Keratinocyte (primary cell): Measurements from ENCODE around the gene SND1. TPM values are rescaled to one million over a fixed set of nuclear protein-coding genes. Genes with fewer than 3 reads are reported as not detected.
"Not testable (repeated sequence)": the region's sequence is repeated elsewhere in the genome, so short reads cannot be mapped to it uniquely, and the experiment has no call there.

Source experiments
- DNase-seq: peaks from one replicate; pipeline ENCODE4 v3.0.0-alpha.2; 2011; ENCODE audit warnings: low read depth, missing footprints, low spot score
- FAIRE-seq: peaks from 2 replicates; lab custom pipeline; 2011; peaks lifted over from hg19 to GRCh38; lab: Jason Lieb, UNC
- H2AFZ ChIP-seq: 2 replicates; pipeline ENCODE4 v1.6.0; 2012; ENCODE audit warnings: low read length, control low read depth, inconsistent platforms; ENCODE audit not compliant: control insufficient read depth
- H3K27ac ChIP-seq: 2 replicates; pipeline ENCODE4 v1.5.1; 2011; ENCODE audit warnings: low read length; ENCODE audit not compliant: control insufficient read depth, insufficient read depth
- H3K27me3 ChIP-seq: 3 replicates; pipeline ENCODE4 v1.6.0; 2011; ENCODE audit warnings: low read length; ENCODE audit not compliant: control insufficient read depth, insufficient read depth; ENCODE audit errors: extremely low read depth
- H3K36me3 ChIP-seq, 2 experiments: 2 replicates in 1 of 2; 3 replicates in 1 of 2; pipeline ENCODE4 v1.5.1; 2011; ENCODE audit warnings: low read length in 2 of 2, mild to moderate bottlenecking in 1 of 2; ENCODE audit not compliant: control insufficient read depth in 2 of 2, insufficient read depth in 2 of 2; ENCODE audit errors: extremely low read depth in 1 of 2
- H3K4me1 ChIP-seq: 3 replicates; pipeline ENCODE4 v1.5.1; 2011; ENCODE audit warnings: low read length; ENCODE audit not compliant: control insufficient read depth, insufficient read depth; ENCODE audit errors: extremely low read depth
- H3K4me2 ChIP-seq: 3 replicates; pipeline ENCODE4 v1.6.0; 2011; ENCODE audit warnings: low read depth, low read length; ENCODE audit not compliant: control insufficient read depth, insufficient read depth; ENCODE audit errors: extremely low read depth
- H3K4me3 ChIP-seq, 3 experiments: fragments of 200-600 bp in 1 of 3; sonication (generic) in 1 of 3; 2 replicates in 2 of 3; 3 replicates in 1 of 3; pipeline ENCODE4 v1.5.1; 2011 to 2016; ENCODE audit warnings: low read length in 3 of 3, mild to moderate bottlenecking in 3 of 3, control low read depth in 2 of 3, inconsistent platforms in 1 of 3, low read depth in 1 of 3, mixed read lengths in 1 of 3, mixed run types in 1 of 3, moderate library complexity in 1 of 3; ENCODE audit not compliant: control insufficient read depth in 2 of 3, insufficient read depth in 2 of 3; ENCODE audit errors: extremely low read depth in 1 of 3
- H3K79me2 ChIP-seq: 2 replicates; pipeline ENCODE4 v1.6.0; 2012; ENCODE audit warnings: low read length; ENCODE audit not compliant: control insufficient read depth, insufficient read depth
- H3K9ac ChIP-seq: 3 replicates; pipeline ENCODE4 v1.6.0; 2011; ENCODE audit warnings: low read length; ENCODE audit not compliant: control insufficient read depth, insufficient read depth; ENCODE audit errors: extremely low read depth
- H3K9me1 ChIP-seq: 3 replicates; pipeline ENCODE4 v1.6.0; 2011; ENCODE audit warnings: low read length; ENCODE audit not compliant: control insufficient read depth, insufficient read depth; ENCODE audit errors: extremely low read depth
- H3K9me3 ChIP-seq: 2 replicates; pipeline ENCODE4 v1.5.1; 2012; ENCODE audit warnings: low read depth, low read length; ENCODE audit not compliant: control insufficient read depth
- H4K20me1 ChIP-seq: 3 replicates; pipeline ENCODE4 v1.6.0; 2011; ENCODE audit warnings: low read length; ENCODE audit not compliant: control insufficient read depth, insufficient read depth; ENCODE audit errors: extremely low read depth
- CTCF ChIP-seq, 3 experiments: IDR thresholded peaks in 1 of 3; conservative IDR thresholded peaks in 1 of 3; optimal IDR thresholded peaks in 1 of 3; 2 replicates in 2 of 3; 3 replicates in 1 of 3; pipeline versions ENCODE3 to v1.5.1; 2011; ENCODE audit warnings: low read length in 3 of 3, mild to moderate bottlenecking in 3 of 3, moderate library complexity in 2 of 3, control low read depth in 1 of 3, inconsistent platforms in 1 of 3; ENCODE audit not compliant: insufficient read depth in 2 of 3; ENCODE audit errors: extremely low read depth in 1 of 3
- EZH2 ChIP-seq: IDR thresholded peaks from one replicate; pipeline ENCODE4 v1.6.1; 2012; ENCODE audit warnings: inconsistent platforms, mild to moderate bottlenecking, low read length, moderate library complexity
- dilution Hi-C: fragments of 300-500 bp; cut with MboI; formaldehyde crosslinking; loops from one replicate; pipeline ENCODE4 v1.7.0; 2020; ENCODE audit warnings: low sequenced_read_pairs; ENCODE audit not compliant: extremely low pct_ligation_motif_present
- polyA plus RNA-seq, 5 experiments: library from polyadenylated mRNA; depleted of rRNA in 3 of 5; stranded (reverse) in 3 of 5; stranded (forward) in 1 of 5; unstranded in 1 of 5; fragments of >200 nt; gene quantifications; 1 replicate in 1 of 5; 2 replicates in 3 of 5; 3 replicates in 1 of 5; pipeline versions ENCODE4 v1.2.1 to v1.2.3, GENCODE V29; 2011 to 2012; ENCODE audit warnings: missing spikeins in 2 of 5, low read depth in 1 of 5, low replicate concordance in 1 of 5

The SND1 gene
- polyA plus RNA-seq, 1 donor (not counting 4 experiments of a cell fraction or from before 2014, with no cell fraction given) = 140 TPM

GRCh38 chr7:127833641-127834040 lies 181.6 kb downstream of the SND1 start:
- peaks cover 61% of the 10 kb centered on the region for H3K79me2 ChIP-seq

GRCh38 chr7:127835679-127836078 lies 183.7 kb downstream of the SND1 start:
- no peak for DNase-seq
- H3K4me2 ChIP-seq = no peak overlapping the region
- no peaks in the 10 kb centered on the region for H3K4me1 ChIP-seq
- dilution Hi-C loops = no loop called here
- H3K27me3 ChIP-seq = no peaks in the 10 kb centered on the region
- H3K9ac ChIP-seq = no peak overlapping the region
- H4K20me1 ChIP-seq = peaks cover 2% of the 10 kb centered on the region
- no peak overlapping the region for H3K27ac ChIP-seq
- no peaks in the 10 kb centered on the region for H3K9me1 ChIP-seq
- FAIRE-seq = no peak
- no peak overlapping the region for H2AFZ ChIP-seq
- peaks cover 0 to 3% of the 10 kb centered on the region in 2 experiments for H3K36me3 ChIP-seq
- no peak overlapping the region for H3K4me3 ChIP-seq
- no peak for TF ChIP-seq CTCF (optimal IDR thresholded peaks at IDR 0.05 in 1 of 3, IDR thresholded peaks at IDR 0.05 in 1 of 3, conservative IDR thresholded peaks at IDR 0.05 in 1 of 3; ENCODE audit: extremely low read depth in 1 of 3, insufficient read depth in 2 of 3, low read length in 3 of 3)
- TF ChIP-seq EZH2 = no peak
- peaks cover 49% of the 10 kb centered on the region for H3K79me2 ChIP-seq
- peaks cover 4% of the 10 kb centered on the region for H3K9me3 ChIP-seq

More at GRCh38 chr7:127833641-127834040, 181.6 kb downstream of the SND1 start:
- H3K27me3 ChIP-seq = no peaks in the 10 kb centered on the region
- no peak overlapping the region for H3K9ac ChIP-seq
- DNase-seq = no peak
- H3K36me3 ChIP-seq = peaks cover 0 to 3% of the 10 kb centered on the region in 2 experiments
- no peak for TF ChIP-seq CTCF (optimal IDR thresholded peaks at IDR 0.05 in 1 of 3, IDR thresholded peaks at IDR 0.05 in 1 of 3, conservative IDR thresholded peaks at IDR 0.05 in 1 of 3; ENCODE audit: extremely low read depth in 1 of 3, insufficient read depth in 2 of 3, low read length in 3 of 3)
- no peak for TF ChIP-seq EZH2
- FAIRE-seq = no peak
- no peak overlapping the region for H3K4me2 ChIP-seq
- H2AFZ ChIP-seq = no peak overlapping the region
- H3K4me3 ChIP-seq = no peak overlapping the region
- no peaks in the 10 kb centered on the region for H3K9me1 ChIP-seq
- peaks cover 4% of the 10 kb centered on the region for H3K9me3 ChIP-seq
- dilution Hi-C loops = no loop called here
- H3K27ac ChIP-seq = no peak overlapping the region
- H4K20me1 ChIP-seq = peaks cover 5% of the 10 kb centered on the region
- no peaks in the 10 kb centered on the region for H3K4me1 ChIP-seq

GRCh38 chr7:127837816-127838410 lies 185.9 kb downstream of the SND1 start:
- H3K27me3 ChIP-seq = not testable (repeated sequence)

More at GRCh38 chr7:127837816-127838410, 185.9 kb downstream of the SND1 start:
- H3K36me3 ChIP-seq, H3K4me2 ChIP-seq, DNase-seq, H3K9ac ChIP-seq, H3K4me1 ChIP-seq, H3K4me3 ChIP-seq, H4K20me1 ChIP-seq, FAIRE-seq, dilution Hi-C loops, H2AFZ ChIP-seq, H3K9me1 ChIP-seq, H3K27ac ChIP-seq, H3K9me3 ChIP-seq: not testable (repeated sequence)
- H3K79me2 ChIP-seq = peaks cover 38% of the 10 kb centered on the region
